HUES48 (cell line): Measurements from ENCODE around the gene CHKB.
A peak's percentile ranks its signal among the peaks of the same experiment; 100 is the strongest.

ENCODE experiments used
- H3K27ac ChIP-seq: one replicate; pipeline ENCODE4 v1.7.0; 2013; ENCODE audit warnings: low read depth, low read length, inconsistent platforms
- H3K27me3 ChIP-seq: 2 replicates; pipeline ENCODE4 v1.6.1; 2013; ENCODE audit warnings: mild to moderate bottlenecking, low read length; ENCODE audit not compliant: control insufficient read depth, insufficient read depth
- H3K36me3 ChIP-seq: 2 replicates; pipeline ENCODE4 v1.6.1; 2013; ENCODE audit warnings: low read length; ENCODE audit not compliant: control insufficient read depth, insufficient read depth
- H3K4me1 ChIP-seq: 2 replicates; pipeline ENCODE4 v1.6.1; 2013; ENCODE audit warnings: mild to moderate bottlenecking, low read length; ENCODE audit not compliant: control insufficient read depth, insufficient read depth
- H3K4me3 ChIP-seq: 2 replicates; pipeline ENCODE4 v1.5.1; 2013; ENCODE audit warnings: mild to moderate bottlenecking, low read depth, low read length
- H3K9ac ChIP-seq: 2 replicates; pipeline ENCODE4 v1.6.1; 2013; ENCODE audit warnings: mild to moderate bottlenecking, low read depth, low read length, moderate library complexity
- H3K9me3 ChIP-seq: 2 replicates; pipeline ENCODE4 v1.6.1; 2013; ENCODE audit warnings: low read length; ENCODE audit not compliant: control insufficient read depth, insufficient read depth

Gene CHKB

GRCh38 chr22:50582493-50583293 lies at the start of gene CHKB:
CHKB (minus strand) TSS chr22:50582849; CDS start chr22:50582781, 68 bp downstream.
- Histone ChIP-seq H3K4me3 (peak within 1 kb of the TSS; percentile 94), H3K9ac (peak within 1 kb of the TSS; percentile 96), H3K4me1 (0 out of 2 replicates have a peak, but pooled peaks cover 5% of the 10 kb centered on the region), H3K36me3 (peaks cover 27% of the 10 kb centered on the region), H3K27ac (peak within 1 kb of the TSS; percentile 99), H3K27me3 (no peaks in the 10 kb centered on the region), H3K9me3 (no peaks in the 10 kb centered on the region)

GRCh38 chr22:50630376-50630775 lies 47.7 kb upstream of the CHKB start:
- H3K9me3 ChIP-seq: no peaks in the 10 kb centered on the region
- H3K36me3 ChIP-seq: no peaks in the 10 kb centered on the region
- H3K4me1 ChIP-seq: peaks cover 8% of the 10 kb centered on the region; the same call in 1 of the 2 replicates
- no peak overlapping the region for H3K4me3 ChIP-seq
- no peak overlapping the region for H3K9ac ChIP-seq
- H3K27me3 ChIP-seq: peaks cover 9% of the 10 kb centered on the region
- no peak overlapping the region for H3K27ac ChIP-seq

GRCh38 chr22:50628543-50629134 lies 46.0 kb upstream of the CHKB start:
- H3K4me3 ChIP-seq: peak overlapping the region; percentile 87
- H3K9ac ChIP-seq: 0 out of 2 replicates have a peak overlapping the region, but pooled peaks have one; percentile 51
- no peaks in the 10 kb centered on the region for H3K9me3 ChIP-seq
- no peaks in the 10 kb centered on the region for H3K36me3 ChIP-seq
- peaks cover 8% of the 10 kb centered on the region; the same call in 1 of the 2 replicates for H3K4me1 ChIP-seq
- peak overlapping the region; percentile 47 for H3K27ac ChIP-seq
- H3K27me3 ChIP-seq: peaks cover 9% of the 10 kb centered on the region

- H3K27ac ChIP-seq: peak within 1 kb of the TSS; percentile 47
- peak within 1 kb of the TSS; percentile 87 for H3K4me3 ChIP-seq
- H3K4me1 ChIP-seq: peaks cover 8% of the 10 kb centered on the region; the same call in 1 of the 2 replicates
- H3K9ac ChIP-seq: 0 out of 2 replicates have a peak within 1 kb of the TSS, but pooled peaks have one; percentile 51
- no peaks in the 10 kb centered on the region for H3K9me3 ChIP-seq
- H3K27me3 ChIP-seq: peaks cover 9% of the 10 kb centered on the region
- no peaks in the 10 kb centered on the region for H3K36me3 ChIP-seq
Measured at GRCh38 chr22:50627642-50628542, 45.2 kb upstream of the CHKB start, which contains the start of gene ARSA. ARSA (minus strand) TSS chr22:50628152; CDS start chr22:50627779, 373 bp downstream.

- no peaks in the 10 kb centered on the region for H3K9me3 ChIP-seq
- peaks cover 9% of the 10 kb centered on the region for H3K27me3 ChIP-seq
- H3K4me1 ChIP-seq: peaks cover 8% of the 10 kb centered on the region; the same call in 1 of the 2 replicates
- H3K4me3 ChIP-seq: peak overlapping the region; percentile 74
- H3K9ac ChIP-seq: no peak overlapping the region
- H3K36me3 ChIP-seq: no peaks in the 10 kb centered on the region
- no peak overlapping the region for H3K27ac ChIP-seq
Measured at GRCh38 chr22:50626850-50627641, 44.4 kb upstream of the CHKB start.

- Histone ChIP-seq H3K4me1 (peaks cover 14% of the 10 kb centered on the region; the same call in 1 of the 2 replicates), H3K27me3 (peaks cover 11% of the 10 kb centered on the region), H3K9me3 (no peaks in the 10 kb centered on the region), H3K36me3 (no peaks in the 10 kb centered on the region), H3K4me3 (no peak overlapping the region), H3K27ac (no peak overlapping the region), H3K9ac (no peak overlapping the region)
Measured at GRCh38 chr22:50626314-50626849, 43.7 kb upstream of the CHKB start.

GRCh38 chr22:50625568-50626313 lies 43.1 kb upstream of the CHKB start:
- no peak overlapping the region for H3K4me3 ChIP-seq
- peaks cover 17% of the 10 kb centered on the region for H3K27me3 ChIP-seq
- H3K4me1 ChIP-seq: peaks cover 18% of the 10 kb centered on the region
- H3K36me3 ChIP-seq: no peaks in the 10 kb centered on the region
- H3K9me3 ChIP-seq: no peaks in the 10 kb centered on the region
- no peak overlapping the region for H3K27ac ChIP-seq
- H3K9ac ChIP-seq: no peak overlapping the region

GRCh38 chr22:50625131-50625567 lies 42.5 kb upstream of the CHKB start:
- no peaks in the 10 kb centered on the region for H3K9me3 ChIP-seq
- peaks cover 21% of the 10 kb centered on the region for H3K4me1 ChIP-seq
- H3K4me3 ChIP-seq: no peak overlapping the region
- H3K27me3 ChIP-seq: peaks cover 19% of the 10 kb centered on the region
- no peak overlapping the region for H3K27ac ChIP-seq
- no peaks in the 10 kb centered on the region for H3K36me3 ChIP-seq
- no peak overlapping the region for H3K9ac ChIP-seq

- Histone ChIP-seq H3K36me3 (no peaks in the 10 kb centered on the region), H3K9ac (no peak overlapping the region), H3K27me3 (peaks cover 19% of the 10 kb centered on the region), H3K27ac (no peak overlapping the region), H3K4me3 (no peak overlapping the region), H3K9me3 (no peaks in the 10 kb centered on the region), H3K4me1 (peaks cover 24% of the 10 kb centered on the region)
Measured at GRCh38 chr22:50624347-50625130, 41.9 kb upstream of the CHKB start.
